ENCODE measurements around the gene SLIT1.

SLIT1 gene

DNA sequence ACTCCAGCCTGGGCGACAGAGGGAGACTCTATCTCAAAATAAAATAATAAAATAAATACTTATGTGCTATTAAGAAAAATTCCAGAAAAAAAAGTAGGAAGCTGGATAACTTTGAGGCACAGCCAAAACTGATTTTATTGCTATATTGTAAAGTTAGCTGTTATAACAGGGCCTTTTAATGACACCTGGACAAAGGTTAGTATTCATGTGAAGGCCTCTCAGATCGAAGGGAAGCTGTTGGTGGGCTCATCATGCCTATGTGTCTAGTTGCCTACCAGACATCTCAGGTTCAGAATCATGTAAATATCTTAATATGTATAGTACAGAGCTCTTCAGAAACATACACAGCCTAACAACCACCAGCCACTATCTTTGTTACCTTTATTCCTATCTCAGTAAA lies 210.6 kb downstream of the SLIT1 start:
- H3K4ac ChIP-seq (ENCODE audit: low read length), result no peak overlapping the region
- DNase-seq (ENCODE audit: low spot score), result no peak
- no peak overlapping the region for H3K4me2 ChIP-seq (ENCODE audit: insufficient read depth, low read length, poor library complexity, severe bottlenecking)
- no peaks in the 10 kb centered on the region for H3K9me3 ChIP-seq (replicated peaks in 1 of 2; ENCODE audit: control insufficient read depth in 2 of 2, insufficient read depth in 1 of 2, low read depth in 1 of 2, low read length in 2 of 2)
- H4K91ac ChIP-seq (ENCODE audit: low read depth, low read length, poor library complexity), result no peak overlapping the region
- no peak overlapping the region for H2AK5ac ChIP-seq (ENCODE audit: low read depth, low read length)
- H3K27me3 ChIP-seq (ENCODE audit: control insufficient read depth in 3 of 3, insufficient read depth in 3 of 3, low read depth in 1 of 3, low read length in 3 of 3), result no peaks in the 10 kb centered on the region
- H3K4me3 ChIP-seq (ENCODE audit: low read length in 2 of 2), result no peak overlapping the region
- H4K8ac ChIP-seq (ENCODE audit: low read depth, low read length), result no peak overlapping the region
- H3K9ac ChIP-seq (ENCODE audit: low read depth, low read length, poor library complexity), result no peak overlapping the region
- no peak overlapping the region for H2AFZ ChIP-seq (ENCODE audit: low read length)
- no peak overlapping the region for H3K27ac ChIP-seq (replicated peaks; ENCODE audit: low read length)
- H2BK12ac ChIP-seq (ENCODE audit: low read length), result no peak overlapping the region
- WGBS, 2 donors (ENCODE audit: extremely low coverage in 2 of 2, insufficient read length in 2 of 2, insufficient replicate concordance in 1 of 2), result no CpG with 5 or more reads among the region's 2 CpGs
- H2BK5ac ChIP-seq (ENCODE audit: low read length), result no peak overlapping the region
- H2BK15ac ChIP-seq (ENCODE audit: low read length), result no peak overlapping the region
- H2BK120ac ChIP-seq (ENCODE audit: low read depth, low read length), result no peak overlapping the region
- peaks cover 0 to 18% of the 10 kb centered on the region in 2 donors for H3K4me1 ChIP-seq (ENCODE audit: control insufficient read depth in 2 of 2, insufficient read depth in 1 of 2, low read depth in 1 of 2, low read length in 2 of 2)
- no peak overlapping the region for H3K18ac ChIP-seq (ENCODE audit: low read length)
- no peak overlapping the region for H3K14ac ChIP-seq (ENCODE audit: low read length)
- no peaks in the 10 kb centered on the region for H3K79me1 ChIP-seq (ENCODE audit: low read depth, low read length)
- no peaks in the 10 kb centered on the region for H3K36me3 ChIP-seq (replicated peaks in 1 of 2; ENCODE audit: control insufficient read depth in 2 of 2, insufficient read depth in 2 of 2, low read length in 2 of 2)
- H3K23ac ChIP-seq (ENCODE audit: low read depth, low read length, poor library complexity), result no peak overlapping the region

DNA sequence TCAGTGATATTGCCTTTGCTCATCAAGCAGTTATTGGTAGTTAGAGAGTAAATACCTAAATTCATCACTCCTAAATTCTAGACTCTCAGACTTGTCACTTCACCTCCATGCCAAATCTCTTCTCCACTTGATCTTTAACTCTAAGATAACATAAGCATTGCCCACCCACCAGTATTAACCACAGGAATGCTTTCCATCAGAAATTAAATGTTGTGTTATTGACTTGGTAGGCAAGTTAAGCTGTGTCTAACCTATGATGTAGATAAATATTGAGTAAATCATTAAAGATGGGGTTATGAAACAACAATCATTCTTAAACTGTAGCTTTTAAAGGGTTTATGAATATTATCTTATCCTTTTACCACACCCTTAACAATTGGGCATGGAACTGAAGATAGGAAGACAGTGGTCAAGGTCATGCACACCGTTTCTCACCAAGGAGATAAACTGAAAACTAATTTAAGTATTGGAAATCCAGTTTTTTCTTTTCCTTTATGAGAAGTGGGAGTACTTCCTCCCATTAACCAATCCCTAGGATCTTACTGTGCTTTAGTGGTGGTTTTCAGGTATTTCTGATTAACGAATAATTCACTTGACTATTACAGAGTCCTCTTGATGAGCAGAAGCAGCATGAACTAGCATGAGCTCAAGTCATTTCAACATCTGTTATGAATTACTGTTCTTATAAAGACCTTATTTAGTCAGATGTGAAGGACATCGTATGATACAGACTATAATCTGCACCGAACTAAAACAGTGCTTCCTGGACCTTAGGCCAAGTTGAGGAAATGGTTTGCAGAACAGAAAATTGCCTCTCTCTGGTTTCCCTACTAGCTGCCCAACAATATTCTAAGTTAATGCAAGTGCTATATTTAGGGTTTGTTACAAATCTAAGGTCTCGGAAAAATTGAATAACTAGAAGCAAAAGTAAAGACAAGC lies 211.7 kb downstream of the SLIT1 start:
- whole genome bisulfite sequencing, 2 donors (ENCODE audit: extremely low coverage in 2 of 2, insufficient read length in 2 of 2, insufficient replicate concordance in 1 of 2), result no CpG with 5 or more reads among the region's 5 CpGs
- Histone ChIP-seq H3K4me1 (ENCODE audit: control insufficient read depth in 2 of 2, insufficient read depth in 1 of 2, low read depth in 1 of 2, low read length in 2 of 2) (peaks cover 0 to 18% of the 10 kb centered on the region in 2 donors), H3K18ac (ENCODE audit: low read length) (no peak overlapping the region), H3K36me3 (replicated peaks in 1 of 2; ENCODE audit: control insufficient read depth in 2 of 2, insufficient read depth in 2 of 2, low read length in 2 of 2) (no peaks in the 10 kb centered on the region), H3K9me3 (replicated peaks in 1 of 2; ENCODE audit: control insufficient read depth in 2 of 2, insufficient read depth in 1 of 2, low read depth in 1 of 2, low read length in 2 of 2) (no peaks in the 10 kb centered on the region), H3K4me3 (ENCODE audit: low read length in 2 of 2) (no peak overlapping the region), H3K4ac (ENCODE audit: low read length) (no peak overlapping the region), H2AFZ (ENCODE audit: low read length) (no peak overlapping the region), H3K27me3 (ENCODE audit: control insufficient read depth in 3 of 3, insufficient read depth in 3 of 3, low read depth in 1 of 3, low read length in 3 of 3) (no peaks in the 10 kb centered on the region), H2BK120ac (ENCODE audit: low read depth, low read length) (no peak overlapping the region), H2AK5ac (ENCODE audit: low read depth, low read length) (no peak overlapping the region), H3K14ac (ENCODE audit: low read length) (no peak overlapping the region), H3K23ac (ENCODE audit: low read depth, low read length, poor library complexity) (no peak overlapping the region), H3K27ac (replicated peaks; ENCODE audit: low read length) (no peak overlapping the region), H3K79me1 (ENCODE audit: low read depth, low read length) (no peaks in the 10 kb centered on the region), H2BK15ac (ENCODE audit: low read length) (no peak overlapping the region), H3K4me2 (ENCODE audit: insufficient read depth, low read length, poor library complexity, severe bottlenecking) (no peak overlapping the region), H3K9ac (ENCODE audit: low read depth, low read length, poor library complexity) (no peak overlapping the region), H2BK5ac (ENCODE audit: low read length) (no peak overlapping the region), H4K8ac (ENCODE audit: low read depth, low read length) (no peak overlapping the region), H4K91ac (ENCODE audit: low read depth, low read length, poor library complexity) (no peak overlapping the region), H2BK12ac (ENCODE audit: low read length) (no peak overlapping the region)
- no peak for DNase-seq (ENCODE audit: low spot score)

DNA sequence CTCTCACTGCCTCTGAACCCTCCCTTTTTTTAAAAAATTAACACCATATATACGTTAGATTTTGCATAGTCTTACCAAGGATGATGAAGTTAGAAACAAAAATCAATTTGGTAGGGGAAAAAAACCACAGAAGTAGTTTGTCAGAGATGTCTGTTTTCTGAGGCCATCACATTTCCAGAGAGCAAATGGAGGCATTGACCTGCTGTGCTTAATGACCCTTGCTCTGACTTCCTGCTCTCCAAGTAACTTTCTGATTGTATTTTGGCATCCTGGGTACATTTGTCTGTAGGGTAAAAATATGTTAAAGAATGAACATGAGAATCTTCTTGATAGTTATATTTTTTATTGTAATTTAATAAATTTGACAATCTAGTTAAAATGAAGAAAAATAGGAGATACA lies 213.5 kb downstream of the SLIT1 start:
- no peak overlapping the region for H2AFZ ChIP-seq (ENCODE audit: low read length)
- H2AK5ac ChIP-seq (ENCODE audit: low read depth, low read length), result no peak overlapping the region
- no peak overlapping the region for H2BK120ac ChIP-seq (ENCODE audit: low read depth, low read length)
- H3K14ac ChIP-seq (ENCODE audit: low read length), result no peak overlapping the region
- H2BK12ac ChIP-seq (ENCODE audit: low read length), result no peak overlapping the region
- H3K79me1 ChIP-seq (ENCODE audit: low read depth, low read length), result no peaks in the 10 kb centered on the region
- H3K4me3 ChIP-seq (ENCODE audit: low read length in 2 of 2), result no peak overlapping the region
- H3K36me3 ChIP-seq (replicated peaks in 1 of 2; ENCODE audit: control insufficient read depth in 2 of 2, insufficient read depth in 2 of 2, low read length in 2 of 2), result no peaks in the 10 kb centered on the region
- no peak overlapping the region for H3K23ac ChIP-seq (ENCODE audit: low read depth, low read length, poor library complexity)
- H3K4me2 ChIP-seq (ENCODE audit: insufficient read depth, low read length, poor library complexity, severe bottlenecking), result no peak overlapping the region
- H3K27ac ChIP-seq (replicated peaks; ENCODE audit: low read length), result no peak overlapping the region
- DNase-seq (ENCODE audit: low spot score), result peak; percentile 8
- no CpG with 5 or more reads among the region's 1 CpG for WGBS, 2 donors (ENCODE audit: extremely low coverage in 2 of 2, insufficient read length in 2 of 2, insufficient replicate concordance in 1 of 2)
- H3K4ac ChIP-seq (ENCODE audit: low read length), result no peak overlapping the region
- no peak overlapping the region for H4K91ac ChIP-seq (ENCODE audit: low read depth, low read length, poor library complexity)
- H3K9ac ChIP-seq (ENCODE audit: low read depth, low read length, poor library complexity), result no peak overlapping the region
- H4K8ac ChIP-seq (ENCODE audit: low read depth, low read length), result no peak overlapping the region
- H2BK15ac ChIP-seq (ENCODE audit: low read length), result no peak overlapping the region
- no peaks in the 10 kb centered on the region for H3K9me3 ChIP-seq (replicated peaks in 1 of 2; ENCODE audit: control insufficient read depth in 2 of 2, insufficient read depth in 1 of 2, low read depth in 1 of 2, low read length in 2 of 2)
- H2BK5ac ChIP-seq (ENCODE audit: low read length), result no peak overlapping the region
- H3K18ac ChIP-seq (ENCODE audit: low read length), result no peak overlapping the region
- peaks cover 0 to 18% of the 10 kb centered on the region in 2 donors for H3K4me1 ChIP-seq (ENCODE audit: control insufficient read depth in 2 of 2, insufficient read depth in 1 of 2, low read depth in 1 of 2, low read length in 2 of 2)
- H3K27me3 ChIP-seq (ENCODE audit: control insufficient read depth in 3 of 3, insufficient read depth in 3 of 3, low read depth in 1 of 3, low read length in 3 of 3), result no peaks in the 10 kb centered on the region

DNA sequence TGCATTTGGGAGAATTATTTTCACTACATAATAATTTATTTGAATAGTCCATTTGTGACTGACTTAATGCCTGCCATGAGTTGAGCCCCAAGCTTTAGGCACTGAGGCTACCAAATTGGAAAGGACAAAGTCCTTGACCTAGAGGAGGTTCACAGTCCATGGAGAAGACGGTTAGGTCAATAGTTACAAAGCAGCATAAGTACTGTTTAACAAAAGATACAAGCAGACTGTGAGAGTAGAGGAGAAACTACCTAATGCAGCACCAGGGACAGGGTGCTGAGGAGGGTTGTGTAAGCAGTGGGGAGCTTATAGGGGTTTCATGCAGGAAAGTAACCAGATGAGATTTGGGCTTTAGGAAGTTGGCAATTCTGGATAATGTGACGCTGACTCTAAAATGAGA lies 214.4 kb downstream of the SLIT1 start:
- Histone ChIP-seq H2BK5ac (ENCODE audit: low read length) (no peak overlapping the region), H3K36me3 (replicated peaks in 1 of 2; ENCODE audit: control insufficient read depth in 2 of 2, insufficient read depth in 2 of 2, low read length in 2 of 2) (peaks cover 0 to 3% of the 10 kb centered on the region in 2 donors), H2AFZ (ENCODE audit: low read length) (no peak overlapping the region), H3K23ac (ENCODE audit: low read depth, low read length, poor library complexity) (no peak overlapping the region), H2BK120ac (ENCODE audit: low read depth, low read length) (no peak overlapping the region), H2BK12ac (ENCODE audit: low read length) (no peak overlapping the region), H3K27ac (replicated peaks; ENCODE audit: low read length) (no peak overlapping the region), H4K91ac (ENCODE audit: low read depth, low read length, poor library complexity) (no peak overlapping the region), H3K4ac (ENCODE audit: low read length) (no peak overlapping the region), H3K4me1 (ENCODE audit: control insufficient read depth in 2 of 2, insufficient read depth in 1 of 2, low read depth in 1 of 2, low read length in 2 of 2) (peaks cover 0 to 18% of the 10 kb centered on the region in 2 donors), H3K4me2 (ENCODE audit: insufficient read depth, low read length, poor library complexity, severe bottlenecking) (no peak overlapping the region), H3K9ac (ENCODE audit: low read depth, low read length, poor library complexity) (no peak overlapping the region), H2BK15ac (ENCODE audit: low read length) (no peak overlapping the region), H4K8ac (ENCODE audit: low read depth, low read length) (no peak overlapping the region), H3K79me1 (ENCODE audit: low read depth, low read length) (no peaks in the 10 kb centered on the region), H3K14ac (ENCODE audit: low read length) (no peak overlapping the region), H3K9me3 (replicated peaks in 1 of 2; ENCODE audit: control insufficient read depth in 2 of 2, insufficient read depth in 1 of 2, low read depth in 1 of 2, low read length in 2 of 2) (no peaks in the 10 kb centered on the region), H3K27me3 (ENCODE audit: control insufficient read depth in 3 of 3, insufficient read depth in 3 of 3, low read depth in 1 of 3, low read length in 3 of 3) (no peaks in the 10 kb centered on the region), H3K18ac (ENCODE audit: low read length) (no peak overlapping the region), H3K4me3 (ENCODE audit: low read length in 2 of 2) (no peak overlapping the region), H2AK5ac (ENCODE audit: low read depth, low read length) (no peak overlapping the region)
- WGBS, 2 donors (ENCODE audit: extremely low coverage in 2 of 2, insufficient read length in 2 of 2, insufficient replicate concordance in 1 of 2), result no CpG with 5 or more reads among the region's 2 CpGs
- no peak for DNase-seq (ENCODE audit: low spot score)
